HG03196 (cell line): Measurements from ENCODE around the gene ARHGAP18.

Source experiments
- ATAC-seq: cut with Tn5 transposase; IDR thresholded peaks from one replicate; pipeline ENCODE4 v1.9.1; 2021; ENCODE audit not compliant: unreplicated experiment

Gene ARHGAP18

DNA sequence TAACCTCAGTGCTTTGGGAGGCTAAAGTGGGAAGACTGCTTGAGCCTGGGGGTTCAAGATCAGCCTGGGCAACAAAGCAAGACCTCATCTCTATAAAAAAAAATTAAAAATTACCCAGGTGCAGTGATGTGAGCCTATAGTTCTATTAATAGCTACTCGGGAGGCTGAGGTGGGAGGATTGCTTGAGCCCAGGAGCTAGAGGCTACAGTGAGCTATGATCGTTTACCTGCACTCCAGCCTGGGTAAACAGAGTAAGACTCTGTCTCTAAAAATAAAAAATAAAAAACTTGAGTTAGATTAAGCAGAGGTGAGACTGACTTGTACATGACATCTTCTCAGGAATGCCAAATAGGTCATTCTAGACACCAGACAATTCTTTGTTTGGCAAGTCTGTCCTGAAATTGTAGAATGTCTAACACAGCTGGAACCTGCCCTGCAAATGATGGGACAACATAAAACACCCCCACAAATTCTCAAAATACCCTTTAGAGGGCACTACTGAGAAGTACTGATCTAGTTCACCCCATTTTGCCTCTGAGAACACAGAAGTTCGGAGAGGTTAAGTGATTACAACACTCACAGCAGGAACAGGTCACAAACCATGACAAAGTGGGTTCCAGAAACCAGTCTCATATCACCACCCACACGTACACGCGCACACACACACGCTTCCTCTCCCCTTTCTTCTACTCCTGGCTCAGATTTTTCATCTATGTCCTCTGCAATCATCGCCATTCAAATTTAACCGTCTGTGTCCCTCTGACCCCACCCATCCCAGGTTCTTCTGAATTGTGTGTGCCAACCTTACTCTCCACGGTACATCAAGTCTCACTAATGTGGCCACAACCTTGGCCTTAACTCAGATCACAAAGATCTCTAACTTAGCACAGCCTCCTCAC is 38.3 kb downstream of the ARHGAP18 start:
- peak; percentile 74 for ATAC-seq

- ATAC-seq, result no peak
Observed at GRCh38 chr6:129670634-129671033, 39.3 kb downstream of the ARHGAP18 start.

DNA sequence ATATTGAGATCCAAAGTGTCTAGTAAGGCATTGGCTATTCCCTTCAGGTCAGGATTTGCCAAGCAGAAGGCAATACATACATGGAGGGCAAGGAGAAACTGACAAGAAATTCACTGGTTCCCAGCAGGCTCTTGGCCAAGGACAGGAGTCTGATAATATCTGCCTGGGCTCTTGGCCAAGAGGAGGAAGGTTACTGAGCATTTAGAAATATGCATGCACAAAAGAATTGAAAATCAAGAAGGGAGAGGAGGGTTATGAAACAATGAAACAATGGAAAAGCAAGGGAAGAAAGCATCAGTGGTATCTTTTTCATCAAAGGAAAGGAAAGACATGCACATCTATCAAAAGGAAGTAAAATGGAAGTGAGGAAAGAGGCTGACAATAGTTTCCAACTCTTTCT is 42.4 kb downstream of the ARHGAP18 start:
- no peak for ATAC-seq

DNA sequence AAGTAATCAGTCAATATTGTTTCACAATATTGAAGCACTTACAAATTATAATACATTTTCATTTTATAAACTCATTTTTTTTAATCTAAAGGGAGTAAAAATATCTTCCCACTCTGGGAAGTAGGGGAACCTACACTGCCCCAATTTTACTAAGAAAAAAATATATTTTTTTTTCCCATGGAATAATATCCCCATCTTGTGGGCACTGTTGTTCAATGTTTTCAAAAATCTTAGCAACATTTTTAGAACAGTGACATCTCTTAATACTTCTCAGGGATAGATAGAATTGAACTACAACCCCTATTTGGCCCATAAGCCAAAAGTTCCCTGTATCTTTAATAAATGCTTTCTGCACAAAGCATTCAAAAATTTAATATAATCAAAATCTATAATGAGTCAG is 42.9 kb downstream of the ARHGAP18 start:
- no peak for ATAC-seq

- no peak for ATAC-seq
Observed at GRCh38 chr6:129665555-129665954, 44.4 kb downstream of the ARHGAP18 start.

GRCh38 chr6:129663531-129663930 is 46.4 kb downstream of the ARHGAP18 start:
- ATAC-seq, result no peak

DNA sequence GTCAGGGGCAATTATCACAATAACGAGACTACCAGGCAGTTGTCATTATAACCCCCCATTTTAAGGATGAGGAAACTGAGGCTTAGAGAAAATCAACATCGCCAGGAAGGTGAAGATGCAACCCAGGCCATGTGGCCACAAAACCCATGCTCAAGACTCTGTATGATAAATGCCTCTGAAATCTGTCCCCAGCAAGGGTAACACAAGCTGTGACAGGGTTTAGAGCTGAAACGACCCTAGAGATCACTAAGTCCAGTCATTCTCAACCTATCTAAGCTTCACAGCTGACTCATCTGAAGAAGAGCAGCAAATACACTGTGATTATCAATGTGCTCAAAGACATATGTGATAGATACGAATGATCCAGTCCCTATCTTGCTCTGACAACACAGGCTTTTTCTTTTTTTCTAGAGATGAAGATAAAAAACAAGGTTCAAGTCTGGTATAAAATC is 47.0 kb downstream of the ARHGAP18 start:
- no peak for ATAC-seq

DNA sequence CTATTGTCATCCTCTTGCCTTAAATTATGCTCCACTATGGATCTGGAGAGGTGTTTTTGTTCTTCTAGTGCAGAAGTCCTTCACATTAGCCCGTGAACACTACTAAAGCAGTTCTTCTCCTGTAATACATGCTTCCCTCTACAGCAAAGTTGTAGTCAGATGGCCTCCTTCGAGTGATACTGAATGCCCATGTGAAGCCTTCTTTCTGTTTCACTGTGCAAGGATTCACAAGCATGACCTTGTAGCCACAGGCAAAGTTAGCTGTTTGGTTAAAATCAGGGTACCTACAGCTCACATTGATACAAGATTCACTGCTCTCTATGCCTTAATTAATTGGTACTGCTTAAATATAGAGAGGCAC is 47.6 kb downstream of the ARHGAP18 start:
- ATAC-seq, result peak; percentile 71

DNA sequence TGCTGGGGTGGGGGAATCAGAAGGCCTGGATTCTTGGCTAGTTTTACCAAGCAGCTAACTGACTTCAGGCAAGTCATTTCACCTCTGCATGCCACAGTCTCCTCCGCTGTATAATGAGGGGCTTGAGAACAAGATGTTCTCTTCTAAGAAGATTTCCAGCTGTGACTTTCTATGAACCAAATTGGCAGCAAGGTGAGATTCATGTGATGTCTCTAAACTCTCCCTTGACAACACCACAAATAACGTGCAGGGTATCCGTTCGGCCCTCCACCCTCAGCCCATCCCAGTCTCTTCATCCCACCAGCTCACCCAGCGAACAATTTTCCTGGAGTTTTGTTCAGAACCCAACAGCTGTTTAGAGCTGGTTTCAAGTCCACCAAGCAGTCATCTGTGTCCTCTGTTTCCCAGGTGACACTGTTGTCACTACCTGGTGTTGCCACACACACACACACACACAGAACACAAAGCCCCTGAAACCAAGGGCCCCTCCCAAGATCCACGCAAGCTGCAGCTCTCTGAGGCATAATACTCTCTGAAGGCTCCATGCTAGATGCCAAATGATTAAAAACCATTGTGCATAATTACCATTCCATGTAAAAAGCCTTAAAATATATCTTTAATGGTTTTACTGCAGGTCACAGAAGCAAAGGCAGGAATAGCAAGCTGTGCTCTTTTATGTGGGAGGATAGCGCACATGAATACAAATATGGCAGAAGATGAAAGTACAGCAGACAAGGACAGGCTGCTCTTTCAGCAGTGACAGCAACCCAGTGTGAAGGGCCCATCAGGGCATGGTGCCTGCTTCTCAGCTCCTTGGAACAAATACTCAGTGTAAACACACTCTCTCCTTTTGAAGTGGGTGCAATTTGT is 48.2 kb downstream of the ARHGAP18 start:
- peak; percentile 18 for ATAC-seq

GRCh38 chr6:129660346-129660676 is 49.7 kb downstream of the ARHGAP18 start:
- no peak for ATAC-seq

GRCh38 chr6:129659590-129660345 is 50.2 kb downstream of the ARHGAP18 start:
- ATAC-seq, result no peak

DNA sequence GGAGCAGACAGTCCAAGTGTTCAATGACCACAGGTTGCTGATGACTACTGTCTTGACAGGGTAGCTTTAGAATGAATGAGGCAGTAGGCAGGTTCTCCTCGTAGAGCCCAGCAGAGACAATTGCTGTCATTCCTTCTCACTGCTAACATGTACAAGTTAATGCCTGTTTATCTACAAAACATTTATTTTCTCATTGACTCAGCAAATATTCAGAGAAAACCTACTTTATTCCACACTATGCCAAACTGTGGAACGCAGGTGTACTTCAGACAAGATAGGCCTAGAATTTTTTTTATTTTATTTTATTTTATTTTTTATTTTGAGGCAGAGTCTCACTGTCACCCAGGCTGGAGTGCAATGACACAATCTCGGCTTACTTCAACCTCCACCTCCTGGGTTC is 50.8 kb downstream of the ARHGAP18 start:
- no peak for ATAC-seq

DNA sequence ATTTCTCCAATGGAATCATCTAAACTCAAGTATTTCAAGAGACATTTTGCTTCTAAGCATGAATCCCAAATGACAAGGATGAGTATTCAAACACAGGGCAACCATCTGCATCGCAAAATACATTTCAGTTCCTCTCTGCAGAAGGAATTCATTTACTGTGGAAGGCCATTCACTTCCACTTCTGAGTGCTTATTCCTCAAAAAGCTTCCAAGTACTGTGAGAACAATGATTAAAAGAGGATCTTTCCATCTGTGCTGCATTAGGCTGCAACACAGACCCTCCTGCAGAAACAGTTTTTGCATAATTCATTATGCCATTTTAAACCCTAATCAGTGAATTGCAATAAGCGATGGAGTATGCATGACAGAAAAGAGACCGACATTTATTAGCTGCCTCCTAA is 52.5 kb downstream of the ARHGAP18 start:
- no peak for ATAC-seq

DNA sequence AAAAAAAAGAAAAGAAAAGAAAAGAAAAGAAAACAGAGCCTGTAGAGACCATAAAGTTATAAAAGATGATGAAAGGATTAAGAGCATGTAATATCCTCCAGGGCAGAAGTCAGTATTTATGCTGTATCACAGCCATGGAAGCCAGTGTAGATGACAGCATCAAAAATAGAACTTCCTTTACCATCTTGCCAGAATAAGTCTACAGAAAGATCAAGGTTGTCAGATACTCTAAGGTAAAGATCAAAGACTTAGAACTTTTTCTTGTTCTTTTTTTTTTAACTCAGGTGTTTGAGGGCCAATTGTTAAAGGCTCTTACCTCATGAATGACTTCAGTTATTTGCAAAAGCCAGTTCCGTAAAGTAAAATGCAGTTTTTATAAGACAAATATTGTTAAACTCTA is 54.6 kb downstream of the ARHGAP18 start:
- ATAC-seq, result no peak

DNA sequence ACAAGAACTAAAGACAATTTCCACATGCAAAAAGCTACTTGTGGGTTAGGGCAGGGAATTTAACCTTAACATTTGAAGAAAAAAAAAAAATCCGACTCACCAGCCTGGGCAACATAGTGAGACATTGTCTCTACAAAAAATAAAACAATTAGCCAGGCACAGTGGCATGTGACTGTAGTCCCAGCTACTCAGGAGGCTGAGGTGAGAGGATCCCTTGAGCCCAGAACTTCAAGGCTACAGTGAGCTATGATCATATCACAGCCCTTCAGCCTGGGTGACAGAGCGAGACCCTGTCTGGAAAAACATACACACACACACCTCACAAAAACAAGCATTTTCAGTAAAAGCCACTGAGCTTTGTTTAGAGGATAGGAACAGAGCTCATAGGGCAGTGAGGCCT is 56.2 kb downstream of the ARHGAP18 start:
- no peak for ATAC-seq

- ATAC-seq, result no peak
Observed at GRCh38 chr6:129653229-129653628, 56.7 kb downstream of the ARHGAP18 start.

DNA sequence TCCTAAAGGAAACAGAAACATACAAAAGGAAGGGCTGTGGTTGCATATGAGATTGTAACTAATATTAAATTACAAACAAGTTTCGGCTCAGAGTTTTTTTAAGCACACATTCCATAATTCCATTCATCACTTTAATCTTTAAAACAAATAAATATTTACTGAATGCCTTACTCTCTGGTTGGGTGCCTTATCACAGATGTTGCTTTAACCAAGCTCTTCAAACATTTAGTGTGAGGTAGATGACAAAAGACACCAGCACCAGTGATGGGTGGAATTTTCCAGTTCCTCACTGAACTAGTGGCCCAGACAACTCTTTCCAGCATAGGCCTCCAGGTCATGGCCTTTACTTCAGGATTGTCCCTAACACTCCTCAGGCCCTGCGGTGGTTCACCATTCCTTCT is 58.7 kb downstream of the ARHGAP18 start:
- no peak for ATAC-seq

DNA sequence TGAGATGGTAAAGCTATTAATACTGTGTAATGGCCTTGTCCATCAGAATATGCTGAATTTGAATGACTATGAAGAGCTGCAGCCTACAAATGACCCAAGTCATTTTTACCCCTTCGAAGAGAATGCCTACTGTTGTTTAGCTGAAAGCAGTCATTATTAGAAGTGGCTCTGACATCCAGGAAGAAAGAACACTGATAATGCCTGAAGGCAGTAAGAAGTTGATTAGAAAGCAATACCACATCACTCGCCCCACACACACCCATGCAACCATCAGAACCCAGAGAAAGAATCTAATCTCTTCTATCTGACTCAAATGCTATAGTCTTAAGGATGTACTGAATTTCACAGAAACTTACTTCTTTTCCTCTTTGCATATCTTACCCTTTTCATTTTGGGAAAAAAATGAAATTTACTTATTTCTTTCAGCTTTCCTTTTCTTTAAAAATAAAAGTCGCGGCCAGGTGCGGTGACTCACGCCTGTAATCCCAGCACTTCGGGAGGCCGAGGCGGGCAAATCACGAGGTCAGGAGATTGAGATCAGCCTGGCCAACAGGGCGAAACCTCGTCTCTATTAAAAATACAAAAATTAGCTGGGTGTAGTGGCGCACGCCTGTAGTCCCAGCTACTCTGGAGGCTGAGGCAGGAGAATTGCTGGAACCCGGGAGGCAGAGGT is 61.0 kb downstream of the ARHGAP18 start:
- no peak for ATAC-seq

GRCh38 chr6:129647044-129647443 is 62.9 kb downstream of the ARHGAP18 start:
- peak; percentile 33 for ATAC-seq

- ATAC-seq, result peak; percentile 69
Observed at GRCh38 chr6:129646642-129647041, 63.3 kb downstream of the ARHGAP18 start.
